Activated naive CD4-positive, alpha-beta T cell treated with anti-CD3 and anti-CD28 coated beads, Interleukin-2, amount 10 ng/mL, durations not matched to agents 7 days and 5 days (primary cell): Measurements from ENCODE around the gene CIART.

ENCODE experiments used
- CTCF ChIA-PET: fragments of 350-600 bp; sonication (Branson Sonifier 250); formaldehyde crosslinking; loops from one replicate; lab custom pipeline; 2021; ENCODE audit warnings: antibody characterized with exemption; lab: Charles Lee
- DNase-seq: peaks from one replicate; pipeline ENCODE4 v3.0.0-alpha.2; 2020
- H3K27ac Mint-ChIP-seq: one replicate; pipeline ENCODE4 v1.8.0; 2021; ENCODE audit warnings: mild to moderate bottlenecking, moderate library complexity, mixed read lengths
- H3K27me3 Mint-ChIP-seq: one replicate; pipeline ENCODE4 v1.8.0; 2021; ENCODE audit warnings: mild to moderate bottlenecking, mixed read lengths
- H3K36me3 Mint-ChIP-seq: one replicate; pipeline ENCODE4 v1.8.0; 2021; ENCODE audit warnings: mixed read lengths
- H3K4me1 Mint-ChIP-seq: one replicate; pipeline ENCODE4 v1.8.0; 2021; ENCODE audit warnings: mixed read lengths
- H3K4me3 Mint-ChIP-seq: one replicate; pipeline ENCODE4 v1.8.0; 2021; ENCODE audit warnings: mild to moderate bottlenecking, moderate library complexity, mixed read lengths
- H3K9me3 Mint-ChIP-seq: one replicate; pipeline ENCODE4 v1.8.0; 2021; ENCODE audit warnings: mixed read lengths

Gene CIART

DNA sequence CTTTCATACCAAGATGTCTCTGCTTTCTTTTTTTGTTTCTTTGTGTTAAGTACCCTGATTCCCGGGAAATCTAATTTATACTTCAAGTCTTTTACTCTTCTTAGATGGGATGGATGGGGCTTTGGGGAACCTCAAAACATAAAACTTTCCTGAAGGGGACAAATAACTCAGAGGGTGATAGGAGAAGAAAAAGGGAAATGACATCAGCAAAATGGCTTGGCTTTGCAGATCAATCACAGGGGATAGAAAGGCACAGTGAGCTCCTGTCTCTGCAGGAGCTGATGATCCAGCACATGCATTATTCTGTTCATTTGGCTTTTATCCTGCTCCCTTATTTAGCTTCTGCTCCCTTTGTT is 26.2 kb upstream of the CIART start:
- CTCF ChIA-PET, result interaction anchor here (0.6 to 4.0 kb wide), 31 partner anchors 10 to 745 kb away, joined by 3 to 49 read pairs (median 4); partner anchors contain the start of genes APH1A, C1orf54, FALEC and RPRD2
- no peak for DNase-seq
- Mint-ChIP-seq H3K4me3 (peak overlapping the region; percentile 27), H3K36me3 (no peaks in the 10 kb centered on the region), H3K4me1 (peaks cover 21% of the 10 kb centered on the region), H3K27ac (no peak overlapping the region), H3K27me3 (peaks cover 73% of the 10 kb centered on the region), H3K9me3 (no peaks in the 10 kb centered on the region)

GRCh38 chr1:150256554-150257341 is 25.6 kb upstream of the CIART start:
- H3K4me1 Mint-ChIP-seq, result peaks cover 21% of the 10 kb centered on the region
- no peaks in the 10 kb centered on the region for H3K9me3 Mint-ChIP-seq
- DNase-seq, result no peak
- no peak overlapping the region for H3K27ac Mint-ChIP-seq
- CTCF ChIA-PET, result interaction anchor here (0.6 to 4.0 kb wide), 29 partner anchors 9 to 745 kb away, joined by 3 to 49 read pairs (median 4); partner anchors contain the start of genes APH1A, C1orf54, FALEC and RPRD2
- H3K36me3 Mint-ChIP-seq, result no peaks in the 10 kb centered on the region
- H3K4me3 Mint-ChIP-seq, result no peak overlapping the region
- peaks cover 77% of the 10 kb centered on the region for H3K27me3 Mint-ChIP-seq

DNA sequence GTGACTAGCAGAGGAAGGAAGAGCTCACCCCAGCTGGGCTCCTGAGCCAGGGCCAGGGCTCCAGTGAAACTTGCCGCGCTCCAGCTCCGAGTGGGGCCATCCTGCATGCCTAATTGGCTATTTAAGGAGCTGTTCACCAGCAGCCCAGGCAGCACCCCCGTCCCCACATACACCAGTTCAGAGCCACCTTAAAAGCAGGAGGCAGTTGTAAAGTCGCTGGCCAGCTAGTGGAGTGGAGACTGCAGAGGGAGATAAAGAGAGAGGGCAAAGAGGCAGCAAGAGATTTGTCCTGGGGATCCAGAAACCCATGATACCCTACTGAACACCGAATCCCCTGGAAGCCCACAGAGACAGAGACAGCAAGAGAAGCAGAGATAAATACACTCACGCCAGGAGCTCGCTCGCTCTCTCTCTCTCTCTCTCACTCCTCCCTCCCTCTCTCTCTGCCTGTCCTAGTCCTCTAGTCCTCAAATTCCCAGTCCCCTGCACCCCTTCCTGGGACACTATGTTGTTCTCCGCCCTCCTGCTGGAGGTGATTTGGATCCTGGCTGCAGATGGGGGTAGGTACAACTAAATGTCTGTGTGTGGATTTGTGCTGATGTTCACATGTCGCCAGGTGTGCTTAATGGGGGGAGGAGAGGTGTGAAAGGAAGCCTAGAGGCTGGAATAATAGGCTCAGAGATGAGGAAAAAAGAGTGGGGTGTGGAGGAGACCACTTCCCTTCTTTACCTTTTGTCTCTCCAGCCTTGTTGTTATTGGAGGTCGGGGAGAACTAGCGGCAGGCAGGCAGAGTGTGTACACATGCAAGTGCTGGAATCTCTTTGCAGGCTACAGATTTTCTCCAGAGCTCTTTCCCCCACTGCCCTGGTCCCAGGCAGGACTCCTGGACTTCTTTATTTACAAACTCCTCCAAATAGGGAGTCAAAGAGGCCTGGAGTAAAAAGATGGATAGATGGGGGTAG is 24.4 kb upstream of the CIART start, which contains the start of gene CA14:
TSS of gene CA14 (plus strand) at position 151 of the 962 bp plus-strand sequence. CDS start at position 506, 355 bp downstream.
- no peak for DNase-seq
- CTCF ChIA-PET, result interaction anchor here (3.4 to 4.0 kb wide), 2 partner anchors 22 to 258 kb away, joined by 18 to 49 read pairs; partner anchors contain the start of gene FALEC
- no peak within 1 kb of the TSS for H3K4me3 Mint-ChIP-seq
- H3K4me1 Mint-ChIP-seq, result peaks cover 21% of the 10 kb centered on the region
- H3K36me3 Mint-ChIP-seq, result no peaks in the 10 kb centered on the region
- no peaks in the 10 kb centered on the region for H3K9me3 Mint-ChIP-seq
- H3K27ac Mint-ChIP-seq, result no peak within 1 kb of the TSS
- peaks cover 83% of the 10 kb centered on the region for H3K27me3 Mint-ChIP-seq

GRCh38 chr1:150259217-150259616 is 23.1 kb upstream of the CIART start:
- no peaks in the 10 kb centered on the region for H3K9me3 Mint-ChIP-seq

DNA sequence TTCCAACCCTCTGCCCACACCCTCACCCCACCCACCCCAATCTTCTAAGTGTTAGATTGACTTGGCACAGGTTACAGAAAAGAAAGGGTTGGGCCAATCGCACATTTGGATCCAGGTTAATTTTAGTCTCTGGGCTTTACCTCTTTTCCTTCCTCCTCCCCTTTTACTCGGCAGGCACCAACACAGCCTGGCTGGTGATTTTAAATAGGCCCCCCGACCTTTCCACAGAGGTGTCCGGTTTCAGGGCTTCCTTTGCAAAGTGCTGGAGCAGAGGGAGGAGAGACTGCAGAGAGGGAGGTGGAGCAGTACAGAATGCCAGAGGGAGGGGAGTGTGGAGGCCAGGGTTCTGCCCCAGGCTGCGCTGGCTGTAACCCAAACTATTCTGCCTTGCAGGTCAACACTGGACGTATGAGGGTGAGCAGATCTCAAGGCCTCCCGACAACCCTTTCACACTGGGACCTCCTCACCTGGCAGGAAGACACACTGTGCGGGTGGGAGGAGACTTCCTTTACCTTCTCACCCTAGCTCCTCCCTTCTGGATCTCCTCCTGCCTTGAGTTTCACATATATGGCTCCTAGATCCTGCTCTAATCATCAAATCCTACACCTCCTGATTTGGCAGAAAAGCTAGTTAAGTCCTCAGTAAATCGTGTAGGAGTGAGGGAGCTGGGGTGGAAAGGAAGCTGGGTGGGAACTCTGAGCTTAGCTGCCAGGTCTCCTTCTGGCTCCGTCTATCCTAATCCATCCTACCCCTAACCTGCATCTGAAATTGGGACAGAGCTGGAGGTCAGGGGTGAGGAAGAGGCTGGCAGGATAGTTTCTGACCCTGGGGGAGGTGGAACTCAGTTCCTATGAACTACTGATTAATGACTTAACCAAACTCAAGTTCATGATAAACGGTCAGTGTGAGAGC is 22.3 kb upstream of the CIART start:
- CTCF ChIA-PET, result interaction anchor here (1.1 kb wide), 1 partner anchor 8 kb away, joined by 3 read pairs; no protein-coding TSS in a partner anchor
- Mint-ChIP-seq H3K27ac (no peak overlapping the region), H3K9me3 (no peaks in the 10 kb centered on the region), H3K36me3 (peaks cover 7% of the 10 kb centered on the region), H3K4me1 (peaks cover 21% of the 10 kb centered on the region), H3K4me3 (no peak overlapping the region), H3K27me3 (peaks cover 68% of the 10 kb centered on the region)
- DNase-seq, result no peak

More at GRCh38 chr1:150259217-150259616, 23.1 kb upstream of the CIART start:
- H3K36me3 Mint-ChIP-seq, result no peaks in the 10 kb centered on the region
- H3K4me1 Mint-ChIP-seq, result peaks cover 21% of the 10 kb centered on the region
- no peak for DNase-seq
- peaks cover 70% of the 10 kb centered on the region for H3K27me3 Mint-ChIP-seq
- CTCF ChIA-PET, result no interaction called here
- H3K4me3 Mint-ChIP-seq, result no peak overlapping the region
- peak overlapping the region; percentile 46 for H3K27ac Mint-ChIP-seq

GRCh38 chr1:150261367-150261766 is 21.0 kb upstream of the CIART start:
- Mint-ChIP-seq H3K36me3 (peaks cover 19% of the 10 kb centered on the region), H3K4me1 (peaks cover 13% of the 10 kb centered on the region), H3K27ac (peak overlapping the region; percentile 16), H3K27me3 (peaks cover 57% of the 10 kb centered on the region), H3K9me3 (no peaks in the 10 kb centered on the region), H3K4me3 (no peak overlapping the region)
- CTCF ChIA-PET, result interaction anchor here (1.0 kb wide), 1 partner anchor 734 kb away, joined by 3 read pairs; no protein-coding TSS in a partner anchor
- no peak for DNase-seq

- Mint-ChIP-seq H3K9me3 (no peaks in the 10 kb centered on the region), H3K27ac (no peak overlapping the region), H3K36me3 (peaks cover 31% of the 10 kb centered on the region), H3K27me3 (peaks cover 44% of the 10 kb centered on the region), H3K4me3 (no peak overlapping the region), H3K4me1 (peaks cover 15% of the 10 kb centered on the region)
- no peak for DNase-seq
- CTCF ChIA-PET, result interaction anchor here (1.0 to 1.7 kb wide), 3 partner anchors 19 to 733 kb away, joined by 3 to 6 read pairs (median 3); no protein-coding TSS in a partner anchor
Measured at GRCh38 chr1:150262388-150263320, 19.7 kb upstream of the CIART start.

DNA sequence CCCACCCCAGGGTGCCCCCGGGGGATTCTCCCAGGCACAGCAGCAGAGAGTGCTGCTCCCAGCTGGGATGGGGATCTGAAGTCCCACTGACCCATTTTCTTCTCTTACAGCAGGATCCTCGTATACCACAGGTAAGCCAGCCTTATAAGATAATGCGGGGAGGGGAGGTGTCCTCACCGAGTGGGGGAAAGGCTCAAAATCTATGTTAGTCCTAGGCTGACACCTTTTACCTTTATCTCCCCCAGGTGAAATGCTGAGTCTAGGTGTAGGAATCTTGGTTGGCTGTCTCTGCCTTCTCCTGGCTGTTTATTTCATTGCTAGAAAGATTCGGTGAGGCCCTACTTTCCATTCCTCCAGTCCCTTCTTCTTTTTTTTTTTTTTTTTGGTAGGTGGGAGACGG is 18.8 kb upstream of the CIART start:
- Mint-ChIP-seq H3K4me3 (no peak overlapping the region), H3K9me3 (no peaks in the 10 kb centered on the region), H3K27me3 (peaks cover 35% of the 10 kb centered on the region), H3K27ac (no peak overlapping the region), H3K36me3 (peaks cover 40% of the 10 kb centered on the region), H3K4me1 (peaks cover 17% of the 10 kb centered on the region)
- CTCF ChIA-PET, result interaction anchor here (1.7 kb wide), 1 partner anchor 18 kb away, joined by 6 read pairs; no protein-coding TSS in a partner anchor
- no peak for DNase-seq

GRCh38 chr1:150267896-150268295 is 14.5 kb upstream of the CIART start:
- DNase-seq, result no peak
- Mint-ChIP-seq H3K4me3 (peak overlapping the region; percentile 86), H3K36me3 (peaks cover 52% of the 10 kb centered on the region), H3K9me3 (no peaks in the 10 kb centered on the region), H3K27ac (peak overlapping the region; percentile 98), H3K27me3 (peaks cover 4% of the 10 kb centered on the region), H3K4me1 (peaks cover 31% of the 10 kb centered on the region)
- CTCF ChIA-PET, result interaction anchor here (1.6 to 2.6 kb wide), 2 partner anchors 12 to 14 kb away, joined by 3 to 8 read pairs; no protein-coding TSS in a partner anchor

DNA sequence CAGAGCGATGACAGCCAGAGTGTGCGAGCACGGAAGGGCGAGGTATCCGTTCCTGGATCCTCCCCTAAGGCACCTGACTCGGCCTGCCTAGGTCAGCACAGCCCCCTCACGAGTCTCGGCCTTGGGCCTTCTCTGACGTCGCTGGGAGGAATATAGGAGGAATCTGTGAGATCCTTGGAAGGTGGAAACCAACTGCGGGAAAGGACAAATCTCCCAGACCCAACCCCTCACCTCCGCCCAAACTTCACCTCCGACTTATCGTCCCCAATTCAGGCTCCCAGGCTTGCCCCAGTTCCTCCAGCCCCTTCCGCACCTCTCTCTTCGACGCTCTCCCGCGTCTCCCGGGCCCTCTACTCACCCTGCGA is 14.0 kb upstream of the CIART start:
- peaks cover 31% of the 10 kb centered on the region for H3K4me1 Mint-ChIP-seq
- peak overlapping the region; percentile 98 for H3K27ac Mint-ChIP-seq
- H3K27me3 Mint-ChIP-seq, result peaks cover 4% of the 10 kb centered on the region
- H3K4me3 Mint-ChIP-seq, result peak overlapping the region; percentile 86
- H3K36me3 Mint-ChIP-seq, result peaks cover 52% of the 10 kb centered on the region
- CTCF ChIA-PET, result interaction anchor here (1.0 to 2.6 kb wide), 3 partner anchors 10 to 13 kb away, joined by 3 to 8 read pairs (median 3); no protein-coding TSS in a partner anchor
- no peaks in the 10 kb centered on the region for H3K9me3 Mint-ChIP-seq
- peak; percentile 70 for DNase-seq

DNA sequence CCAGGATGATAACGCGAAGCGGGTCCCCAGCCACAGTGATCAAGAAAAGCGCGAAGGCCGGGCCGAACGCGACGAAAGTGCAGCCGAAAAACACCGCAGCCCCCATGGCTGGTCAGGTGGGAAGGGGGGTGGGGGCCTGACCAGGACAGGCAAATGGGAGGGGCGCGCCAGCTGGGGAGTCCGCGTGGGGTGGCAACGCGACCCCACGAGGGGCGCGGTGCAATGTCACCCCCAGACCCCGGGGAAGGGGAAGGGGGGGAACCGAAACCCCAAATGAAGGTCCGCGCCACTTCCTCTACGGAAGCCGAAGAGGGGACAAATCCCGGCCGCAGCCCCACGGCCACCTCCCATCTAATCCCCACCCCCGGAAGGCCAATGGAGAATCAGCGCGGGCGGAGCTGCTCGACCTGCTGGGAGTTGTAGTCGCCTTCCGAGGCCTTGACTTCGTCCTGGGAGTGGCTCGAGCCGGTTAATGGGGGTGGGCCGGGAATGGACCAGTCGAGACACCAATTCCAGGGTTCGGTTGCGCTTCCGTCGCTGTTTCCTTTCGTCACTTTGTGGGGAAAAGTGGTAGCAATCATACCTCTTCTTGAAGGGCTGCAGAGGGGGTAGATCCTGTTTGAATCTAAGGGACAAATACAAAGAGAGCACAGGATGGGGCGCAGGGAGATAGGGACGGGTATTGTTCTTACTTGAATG is 13.5 kb upstream of the CIART start, which contains the start of gene APH1A:
TSS of gene APH1A (minus strand) at position 312 of the 699 bp plus-strand sequence. CDS start at position 106, 206 bp downstream.
- H3K27me3 Mint-ChIP-seq, result peaks cover 4% of the 10 kb centered on the region
- CTCF ChIA-PET, result interaction anchor here (1.0 to 2.6 kb wide), 3 partner anchors 10 to 13 kb away, joined by 3 to 8 read pairs (median 3); no protein-coding TSS in a partner anchor
- H3K36me3 Mint-ChIP-seq, result peaks cover 55% of the 10 kb centered on the region
- peak within 1 kb of the TSS; percentile 86 for H3K4me3 Mint-ChIP-seq
- H3K27ac Mint-ChIP-seq, result peak within 1 kb of the TSS; percentile 98
- peak; percentile 97 for DNase-seq
- H3K4me1 Mint-ChIP-seq, result peaks cover 31% of the 10 kb centered on the region
- no peaks in the 10 kb centered on the region for H3K9me3 Mint-ChIP-seq
